Stimulated activated CD8-positive, alpha-beta memory T cell treated with anti-CD3 and anti-CD28 coated beads, Interleukin-4, amount 100 ng/mL, for 24 hours (primary cell): Measurements from ENCODE around the gene MCM8.

ENCODE experiments used
- DNase-seq: peaks from one replicate; pipeline ENCODE4 v3.0.0-alpha.2; 2020; ENCODE audit warnings: low read depth

MCM8 gene

GRCh38 chr20:5947276-5947675, 3.2 kb upstream of the MCM8 start:
- DNase-seq: no peak

- DNase-seq: no peak
Observed at GRCh38 chr20:5949943-5950270, 545 bp upstream of the MCM8 start.

- DNase-seq: no peak
Observed at GRCh38 chr20:5967469-5967868, 17.0 kb downstream of the MCM8 start.

GRCh38 chr20:5968462-5968861, 18.0 kb downstream of the MCM8 start:
- no peak for DNase-seq

DNA sequence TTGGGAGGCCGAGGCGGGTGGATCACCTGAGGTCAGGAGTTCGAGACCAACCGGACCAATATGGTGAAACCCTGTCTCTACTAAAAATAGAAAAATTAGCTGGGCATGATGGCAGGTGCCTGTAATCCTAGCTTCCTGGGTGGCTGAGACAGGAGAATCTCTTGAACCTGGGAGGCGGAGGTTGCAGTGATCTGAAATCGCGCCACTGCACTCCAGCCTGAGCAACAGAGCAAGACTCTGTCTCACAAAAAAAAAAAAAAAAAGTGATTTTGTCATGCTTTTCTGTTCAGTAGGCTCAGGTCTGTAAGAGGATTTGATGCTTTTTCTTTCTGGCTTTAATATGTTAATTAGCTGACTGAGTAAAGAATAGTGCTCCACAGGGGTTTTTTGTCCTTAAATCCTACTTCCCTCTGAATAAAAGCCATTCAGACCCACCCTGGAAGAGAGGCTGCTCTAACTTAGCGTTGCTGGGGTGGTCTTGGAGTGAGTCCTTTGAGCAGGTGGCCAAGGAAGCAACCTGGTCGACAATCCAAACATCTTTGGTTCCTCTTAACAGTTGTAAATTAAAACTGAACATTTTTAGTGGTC, 19.0 kb downstream of the MCM8 start:
- DNase-seq: no peak

DNA sequence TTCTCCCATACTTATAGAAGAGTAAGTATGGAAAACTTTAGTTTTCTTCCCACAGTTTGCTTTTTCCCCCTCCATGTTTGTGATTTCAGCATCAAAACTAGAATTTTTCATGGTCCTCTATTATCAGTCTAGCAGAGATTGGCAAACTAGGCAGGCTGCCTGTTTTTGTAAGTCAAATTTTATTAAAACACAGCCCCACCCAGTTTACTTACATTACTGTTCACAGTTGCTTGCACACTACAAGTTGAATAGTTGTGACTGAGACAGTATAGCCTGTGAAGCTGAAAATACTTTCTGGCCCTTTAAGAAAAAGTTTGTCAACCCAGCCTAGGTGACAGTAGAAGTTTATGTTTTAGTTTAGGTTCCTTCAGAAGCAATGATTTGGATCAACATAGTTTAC, 19.5 kb downstream of the MCM8 start:
- no peak for DNase-seq

GRCh38 chr20:5970381-5970780, 19.9 kb downstream of the MCM8 start:
- no peak for DNase-seq

- DNase-seq: no peak
Observed at GRCh38 chr20:5971203-5971602, 20.8 kb downstream of the MCM8 start.

- no peak for DNase-seq
Observed at GRCh38 chr20:5973172-5973571, 22.7 kb downstream of the MCM8 start.

DNA sequence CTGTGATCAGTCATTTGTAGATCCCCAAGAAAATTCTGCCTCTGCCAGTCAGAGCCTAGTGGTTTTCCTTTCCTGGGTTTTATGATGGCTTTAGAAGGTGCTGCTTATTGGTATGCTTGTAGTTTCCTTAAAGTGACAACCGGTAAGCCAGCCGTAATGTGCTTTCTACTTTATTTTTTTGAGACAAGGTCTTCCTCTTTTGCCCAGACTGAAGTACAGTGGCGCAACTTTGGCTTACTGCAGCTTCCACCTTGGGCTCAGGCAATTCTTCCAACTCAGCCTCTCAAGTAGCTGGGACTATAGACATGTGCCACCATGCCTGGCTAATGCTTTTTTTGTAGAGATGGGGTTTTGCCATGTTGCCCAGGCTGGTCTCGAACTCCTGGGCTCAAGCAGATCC, 23.5 kb downstream of the MCM8 start:
- no peak for DNase-seq

DNA sequence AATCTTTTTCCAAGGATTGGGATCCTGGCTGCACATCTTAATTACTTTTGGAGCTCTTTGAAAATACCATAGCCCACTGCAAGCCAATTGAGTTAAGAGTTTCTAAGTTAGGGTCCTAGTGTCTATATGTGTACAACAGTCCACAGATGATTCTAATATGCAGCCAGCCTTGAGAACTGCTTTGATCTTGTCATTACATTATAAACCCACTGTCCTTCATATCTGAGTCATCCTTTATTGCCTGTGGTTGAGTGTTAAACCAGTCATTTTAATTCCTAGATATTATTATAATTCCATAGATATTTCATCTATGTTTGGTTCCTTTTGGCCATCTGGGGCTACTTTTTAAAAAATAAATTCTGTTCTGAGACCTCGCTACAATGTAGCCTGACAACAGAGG, 24.1 kb downstream of the MCM8 start:
- DNase-seq: no peak

- no peak for DNase-seq
Observed at GRCh38 chr20:5975778-5976177, 25.3 kb downstream of the MCM8 start.

- no peak for DNase-seq
Observed at GRCh38 chr20:5977223-5977622, 26.8 kb downstream of the MCM8 start.

- DNase-seq: no peak
Observed at GRCh38 chr20:5977975-5978374, 27.5 kb downstream of the MCM8 start.

- no peak for DNase-seq
Observed at GRCh38 chr20:5979801-5980200, 29.3 kb downstream of the MCM8 start.

- DNase-seq: no peak
Observed at GRCh38 chr20:5980720-5981538, 30.5 kb downstream of the MCM8 start.

GRCh38 chr20:5987383-5987782, 36.9 kb downstream of the MCM8 start:
- no peak for DNase-seq

DNA sequence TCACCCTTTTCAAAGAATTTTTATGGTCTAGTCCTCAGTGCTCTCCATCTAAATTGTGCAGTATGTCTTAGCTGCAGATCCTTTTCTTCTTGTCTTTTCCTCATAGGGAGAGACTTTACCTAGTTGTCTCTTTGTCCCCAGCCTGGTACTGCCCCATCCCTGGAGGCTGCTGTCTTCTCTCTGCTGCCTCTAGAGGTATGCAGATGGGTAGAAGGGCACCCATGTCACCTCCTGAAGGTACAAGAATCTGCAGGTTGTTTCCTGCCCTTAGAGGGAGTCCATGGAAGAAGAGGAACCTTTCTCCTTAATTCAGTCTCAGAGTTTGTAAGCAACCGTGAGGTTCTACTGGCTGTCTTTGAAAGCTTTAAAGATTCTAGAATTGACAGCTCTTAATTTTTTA, 39.1 kb downstream of the MCM8 start:
- DNase-seq: no peak

DNA sequence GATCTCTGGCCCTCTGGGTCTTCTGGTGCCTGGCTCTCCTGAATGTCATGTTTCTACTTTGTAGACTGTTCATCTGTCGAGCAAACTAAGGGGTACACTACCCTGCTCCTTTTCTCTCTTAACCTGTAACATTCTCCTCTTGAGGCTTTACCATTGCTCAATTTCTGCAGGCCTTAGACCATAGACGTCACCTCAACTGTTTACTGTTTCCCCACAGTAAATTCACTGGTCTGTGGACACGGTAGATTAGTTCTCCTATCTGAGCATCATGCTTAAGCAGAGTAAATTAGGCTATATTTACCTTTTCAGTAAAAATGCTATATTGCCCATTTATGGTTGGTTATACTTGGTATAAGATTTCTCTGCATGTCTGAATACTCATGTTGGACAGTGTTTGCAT, 40.5 kb downstream of the MCM8 start:
- DNase-seq: no peak

- no peak for DNase-seq
Observed at GRCh38 chr20:5991623-5992441, 41.4 kb downstream of the MCM8 start.

DNA sequence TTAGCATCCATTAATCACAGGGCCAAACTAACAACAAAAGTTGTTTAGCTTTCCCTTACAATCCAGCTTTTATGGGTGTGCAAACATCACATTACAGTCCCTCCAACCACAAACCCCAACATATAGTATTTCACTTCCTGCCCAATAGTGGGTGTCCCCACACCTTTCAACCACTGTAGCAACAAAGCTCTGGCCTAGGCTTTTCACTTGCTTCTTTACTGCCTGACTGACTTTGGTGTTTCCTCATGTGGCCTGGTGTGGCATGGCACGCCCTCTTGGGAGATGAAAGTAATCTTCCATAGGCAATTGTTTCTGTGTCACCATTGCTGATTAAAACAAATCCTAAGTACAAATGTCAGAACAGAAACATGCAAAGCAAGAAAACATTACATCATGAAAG, 46.3 kb downstream of the MCM8 start:
- DNase-seq: no peak

DNA sequence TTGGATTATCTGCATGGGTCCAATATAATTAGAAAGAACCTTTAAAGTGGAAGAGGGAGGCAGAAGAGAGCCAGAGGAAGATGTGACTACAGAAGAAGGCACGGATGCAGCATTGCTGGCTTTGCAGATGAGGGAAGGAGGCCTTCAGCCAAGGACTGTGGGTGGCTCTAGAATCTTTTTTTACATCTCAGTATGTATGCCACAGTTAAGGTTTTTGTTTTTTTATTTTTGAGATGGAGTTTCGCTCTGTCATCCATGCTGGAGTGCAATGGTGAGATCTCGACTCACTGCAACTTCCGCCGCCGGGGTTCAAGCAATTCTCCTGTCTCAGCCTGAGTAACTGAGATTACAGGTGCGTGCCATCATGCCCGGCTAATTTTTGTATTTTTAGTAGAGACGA, 49.3 kb downstream of the MCM8 start:
- DNase-seq: no peak

GRCh38 chr20:6000871-6001270, 50.4 kb downstream of the MCM8 start:
- DNase-seq: no peak
